ENCODE measurements around the gene UBE2B.
"Not testable (repeated sequence)": the region's sequence is repeated elsewhere in the genome, so short reads cannot be mapped to it uniquely, and the experiment has no call there.

- TF ChIP-seq CTCF, POLR2AphosphoS5, POLR2A (IDR thresholded peaks at IDR 0.05): not testable (repeated sequence)
Measured at GRCh38 chr5:134382204-134382603, 10.8 kb downstream of the UBE2B start.
